Neuronal stem cell (in vitro differentiated cells): ENCODE measurements around the gene NFIX.
A peak's percentile ranks its signal among the peaks of the same experiment; 100 is the strongest.

Experiments
- DNase-seq: peaks from one replicate; pipeline ENCODE4 v3.0.0-alpha.2; 2013; ENCODE audit warnings: low spot score
- H2AFZ ChIP-seq: one replicate; pipeline ENCODE4 v1.6.1; 2013; ENCODE audit warnings: mild to moderate bottlenecking, low read length, inconsistent platforms
- H2AK5ac ChIP-seq: 2 replicates; pipeline ENCODE4 v1.6.1; 2013; ENCODE audit warnings: low read depth, mild to moderate bottlenecking, inconsistent platforms, low read length, moderate library complexity, mixed read lengths
- H2BK120ac ChIP-seq: 2 replicates; pipeline ENCODE4 v1.6.1; 2013; ENCODE audit warnings: low read depth, mild to moderate bottlenecking, inconsistent platforms, low read length, moderate library complexity, mixed read lengths
- H2BK12ac ChIP-seq: one replicate; pipeline ENCODE4 v1.6.1; 2013; ENCODE audit warnings: low read length, inconsistent platforms
- H2BK15ac ChIP-seq: 2 replicates; pipeline ENCODE4 v1.6.1; 2013; ENCODE audit warnings: mild to moderate bottlenecking, low read length, inconsistent platforms, mixed read lengths
- H2BK5ac ChIP-seq: one replicate; pipeline ENCODE4 v1.6.1; 2013; ENCODE audit warnings: inconsistent platforms, mild to moderate bottlenecking, low read length, moderate library complexity
- H3K14ac ChIP-seq: one replicate; pipeline ENCODE4 v1.6.1; 2013; ENCODE audit warnings: low read length, inconsistent platforms
- H3K18ac ChIP-seq: 2 replicates; pipeline ENCODE4 v1.6.1; 2013; ENCODE audit warnings: low read length, inconsistent platforms
- H3K23ac ChIP-seq: 2 replicates; pipeline ENCODE4 v1.6.1; 2013; ENCODE audit warnings: low read depth, mild to moderate bottlenecking, mixed read lengths, low read length, inconsistent platforms; ENCODE audit not compliant: poor library complexity
- H3K27ac ChIP-seq: replicated peaks from 3 replicates; pipeline ENCODE4 v1.5.1; 2013; ENCODE audit warnings: low read length, inconsistent platforms
- H3K27me3 ChIP-seq, 3 experiments: 2 replicates each; pipeline ENCODE4 v1.6.1; 2013; ENCODE audit warnings: low read length in 3 of 3, mild to moderate bottlenecking in 2 of 3, inconsistent platforms in 1 of 3, low read depth in 1 of 3, mixed read lengths in 1 of 3, moderate library complexity in 1 of 3; ENCODE audit not compliant: control insufficient read depth in 3 of 3, insufficient read depth in 3 of 3
- H3K36me3 ChIP-seq, 2 donors: replicated peaks in 1 of 2; 2 replicates each; pipeline ENCODE4 v1.6.1; 2013; ENCODE audit warnings: low read length in 2 of 2; ENCODE audit not compliant: control insufficient read depth in 2 of 2, insufficient read depth in 2 of 2
- H3K4ac ChIP-seq: 2 replicates; pipeline ENCODE4 v1.6.1; 2013; ENCODE audit warnings: inconsistent platforms, mild to moderate bottlenecking, low read length, moderate library complexity
- H3K4me1 ChIP-seq, 2 donors: 1 replicate in 1 of 2; 2 replicates in 1 of 2; pipeline ENCODE4 v1.6.1; 2013; ENCODE audit warnings: low read length in 2 of 2, low read depth in 1 of 2; ENCODE audit not compliant: control insufficient read depth in 2 of 2, insufficient read depth in 1 of 2
- H3K4me2 ChIP-seq: one replicate; pipeline ENCODE4 v1.6.1; 2013; ENCODE audit warnings: mild to moderate bottlenecking, low read length, inconsistent platforms; ENCODE audit not compliant: insufficient read depth, poor library complexity, severe bottlenecking
- H3K4me3 ChIP-seq, 2 donors: 2 replicates each; pipeline ENCODE4 v1.5.1; 2013; ENCODE audit warnings: low read length in 2 of 2, mild to moderate bottlenecking in 2 of 2, inconsistent platforms in 1 of 2, moderate library complexity in 1 of 2
- H3K79me1 ChIP-seq: one replicate; pipeline ENCODE4 v1.6.1; 2013; ENCODE audit warnings: low read depth, mild to moderate bottlenecking, inconsistent platforms, low read length, moderate library complexity
- H3K9ac ChIP-seq: one replicate; pipeline ENCODE4 v1.6.1; 2013; ENCODE audit warnings: mild to moderate bottlenecking, low read depth, low read length, inconsistent platforms; ENCODE audit not compliant: poor library complexity
- H3K9me3 ChIP-seq, 2 donors: replicated peaks in 1 of 2; 2 replicates each; pipeline versions ENCODE3 to v1.6.1; 2013; ENCODE audit warnings: low read length in 2 of 2, mild to moderate bottlenecking in 2 of 2, inconsistent platforms in 1 of 2, low read depth in 1 of 2, mixed read lengths in 1 of 2, moderate library complexity in 1 of 2; ENCODE audit not compliant: control insufficient read depth in 2 of 2, insufficient read depth in 1 of 2
- H4K8ac ChIP-seq: one replicate; pipeline ENCODE4 v1.6.1; 2013; ENCODE audit warnings: low read depth, mild to moderate bottlenecking, inconsistent platforms, low read length, moderate library complexity
- H4K91ac ChIP-seq: one replicate; pipeline ENCODE4 v1.6.1; 2013; ENCODE audit warnings: low read length, low read depth, mild to moderate bottlenecking, inconsistent platforms; ENCODE audit not compliant: poor library complexity
- WGBS, 2 donors: extraction: QIAGEN DNeasy Blood & Tissue Kit; methylation state at CpG; one replicate each; pipeline ENCODE4 v1.1.7; 2013; ENCODE audit warnings: missing lambda C conversion rate in 2 of 2, mixed read lengths in 1 of 2; ENCODE audit not compliant: insufficient read length in 2 of 2, insufficient replicate concordance in 1 of 2; ENCODE audit errors: extremely low coverage in 2 of 2; 5-methylcytosine and 5-hydroxymethylcytosine counted together

NFIX gene

DNA sequence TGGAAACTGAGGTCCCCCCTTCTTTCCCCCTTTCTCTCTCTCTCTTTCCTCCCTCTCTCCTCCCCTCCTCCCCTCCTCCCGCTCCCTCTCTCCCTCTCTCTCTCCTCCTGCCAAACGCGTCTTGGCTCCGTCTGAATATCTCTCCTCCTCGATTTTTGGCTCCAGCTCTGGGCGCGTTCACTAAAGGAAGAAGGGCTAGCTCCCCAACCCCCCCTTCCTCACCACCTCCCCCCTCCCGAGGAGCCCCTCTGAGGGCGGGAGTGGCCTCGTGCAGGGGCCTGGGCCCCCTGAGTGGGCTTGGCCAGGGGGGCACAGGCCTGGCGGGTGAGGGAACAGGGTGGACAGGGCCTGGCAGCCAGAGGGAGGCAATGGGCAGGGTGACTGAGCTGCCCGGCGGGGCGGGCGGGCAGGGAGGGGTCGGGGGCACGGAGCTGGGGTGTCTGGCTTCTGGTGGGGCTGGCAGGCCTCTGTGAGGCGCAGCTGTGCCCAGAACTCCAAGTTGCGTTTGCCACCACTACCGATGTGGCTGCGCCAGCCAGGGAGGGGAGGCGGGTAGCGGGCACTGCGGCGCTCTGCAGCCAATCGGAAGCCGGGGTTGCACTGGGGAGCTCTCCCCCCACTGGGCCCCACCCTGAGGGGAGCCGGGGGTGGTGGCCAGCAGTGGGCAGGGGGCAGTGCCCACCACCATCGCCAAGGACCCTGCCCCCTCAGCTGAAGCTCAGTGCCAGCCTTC, 7.1 kb downstream of the NFIX start:
- WGBS, 2 donors = no CpG with 5 or more reads among the region's 29 CpGs
- Histone ChIP-seq H3K4ac (no peak overlapping the region), H3K23ac (no peak overlapping the region), H2BK12ac (peak overlapping the region; percentile 22), H3K27me3 (peaks cover 7 to 98% (median 72%) of the 10 kb centered on the region in 3 experiments), H3K79me1 (peaks cover 3% of the 10 kb centered on the region), H3K9me3 (peaks cover 0 to 4% of the 10 kb centered on the region in 2 donors), H3K4me2 (peak overlapping the region; percentile 11), H2AK5ac (peak overlapping the region; percentile 70), H2AFZ (no peak overlapping the region), H3K18ac (peak overlapping the region; percentile 38), H4K91ac (no peak overlapping the region), H3K36me3 (no peaks in the 10 kb centered on the region), H2BK5ac (no peak overlapping the region), H3K4me1 (no peaks in the 10 kb centered on the region), H3K14ac (peak overlapping the region; percentile 56), H3K27ac (no peak overlapping the region), H3K9ac (no peak overlapping the region), H2BK15ac (no peak overlapping the region), H3K4me3 (no peak overlapping the region), H4K8ac (no peak overlapping the region), H2BK120ac (no peak overlapping the region)
- DNase-seq = no peak

DNA sequence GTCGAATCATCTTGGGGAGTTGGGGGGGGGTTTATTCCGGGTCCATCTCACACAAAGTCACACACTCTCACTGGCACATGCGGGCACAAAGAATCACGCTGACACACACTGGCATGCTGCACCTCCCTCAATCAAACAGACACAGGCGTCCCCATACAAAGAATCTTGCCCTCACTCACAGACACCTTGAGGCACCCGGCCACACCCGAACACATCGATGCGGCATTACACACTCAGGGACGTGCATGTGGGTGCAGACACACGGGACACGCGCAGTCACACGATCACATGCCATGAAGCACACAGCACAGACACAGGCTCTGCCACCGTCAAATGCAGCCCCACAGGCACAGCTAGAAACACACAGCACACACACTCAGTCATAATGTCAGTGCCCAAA, 7.8 kb downstream of the NFIX start:
- no peak overlapping the region for H2AFZ ChIP-seq
- peak overlapping the region in 1 of 2 donors; percentile 65 for H3K4me3 ChIP-seq
- no peak overlapping the region for H2BK15ac ChIP-seq
- peak overlapping the region; percentile 78 for H2BK12ac ChIP-seq
- H3K14ac ChIP-seq = peak overlapping the region; percentile 95
- no peaks in the 10 kb centered on the region for H3K36me3 ChIP-seq
- no peak overlapping the region for H3K4me2 ChIP-seq
- DNase-seq = no peak
- no peaks in the 10 kb centered on the region for H3K4me1 ChIP-seq
- no peak overlapping the region for H3K4ac ChIP-seq
- H3K27ac ChIP-seq = no peak overlapping the region
- H2BK120ac ChIP-seq = no peak overlapping the region
- H2AK5ac ChIP-seq = no peak overlapping the region
- peak overlapping the region; percentile 75 for H3K23ac ChIP-seq
- WGBS, 2 donors = no CpG with 5 or more reads among the region's 15 CpGs
- peak overlapping the region; percentile 66 for H3K9ac ChIP-seq
- H3K27me3 ChIP-seq = peaks cover 6 to 98% (median 71%) of the 10 kb centered on the region in 3 experiments
- no peak overlapping the region for H3K18ac ChIP-seq
- H3K9me3 ChIP-seq = peaks cover 0 to 4% of the 10 kb centered on the region in 2 donors
- H2BK5ac ChIP-seq = no peak overlapping the region
- H4K91ac ChIP-seq = no peak overlapping the region
- peaks cover 3% of the 10 kb centered on the region for H3K79me1 ChIP-seq
- H4K8ac ChIP-seq = no peak overlapping the region

DNA sequence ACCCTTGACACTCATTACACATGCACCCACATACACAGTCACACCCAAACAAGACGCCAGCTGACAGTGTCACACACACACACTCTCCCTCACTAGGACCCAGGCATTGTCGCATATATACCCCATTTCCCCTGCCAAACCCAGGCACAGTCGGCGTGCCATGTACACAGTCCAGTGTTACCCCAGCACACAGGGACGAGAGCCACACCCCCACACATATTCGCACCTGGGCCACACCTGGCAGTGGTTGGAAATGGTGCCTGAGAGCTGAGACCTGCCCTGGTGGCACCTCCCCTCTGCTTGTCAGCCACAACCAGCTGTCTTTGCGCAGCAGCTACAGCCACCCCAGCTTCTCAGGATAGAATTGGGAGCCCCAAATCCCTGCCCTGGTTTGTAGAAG, 9.0 kb downstream of the NFIX start:
- H3K4me3 ChIP-seq = peak overlapping the region in 1 of 2 donors; percentile 24
- no peak overlapping the region for H2BK120ac ChIP-seq
- H3K9ac ChIP-seq = peak overlapping the region; percentile 50
- H3K27me3 ChIP-seq = peaks cover 9 to 99% (median 74%) of the 10 kb centered on the region in 3 experiments
- H3K18ac ChIP-seq = peak overlapping the region; percentile 57
- H2AFZ ChIP-seq = no peak overlapping the region
- no peak overlapping the region for H4K91ac ChIP-seq
- no peaks in the 10 kb centered on the region for H3K36me3 ChIP-seq
- peaks cover 0 to 5% of the 10 kb centered on the region in 2 donors for H3K9me3 ChIP-seq
- no peaks in the 10 kb centered on the region for H3K4me1 ChIP-seq
- H3K79me1 ChIP-seq = peaks cover 3% of the 10 kb centered on the region
- no peak overlapping the region for H4K8ac ChIP-seq
- H3K27ac ChIP-seq = no peak overlapping the region
- no peak overlapping the region for H2BK12ac ChIP-seq
- no CpG with 5 or more reads among the region's 7 CpGs for WGBS, 2 donors
- no peak overlapping the region for H2BK5ac ChIP-seq
- no peak for DNase-seq
- no peak overlapping the region for H2BK15ac ChIP-seq
- H3K4me2 ChIP-seq = no peak overlapping the region
- peak overlapping the region; percentile 37 for H2AK5ac ChIP-seq
- H3K23ac ChIP-seq = no peak overlapping the region
- no peak overlapping the region for H3K4ac ChIP-seq
- H3K14ac ChIP-seq = peak overlapping the region; percentile 9

DNA sequence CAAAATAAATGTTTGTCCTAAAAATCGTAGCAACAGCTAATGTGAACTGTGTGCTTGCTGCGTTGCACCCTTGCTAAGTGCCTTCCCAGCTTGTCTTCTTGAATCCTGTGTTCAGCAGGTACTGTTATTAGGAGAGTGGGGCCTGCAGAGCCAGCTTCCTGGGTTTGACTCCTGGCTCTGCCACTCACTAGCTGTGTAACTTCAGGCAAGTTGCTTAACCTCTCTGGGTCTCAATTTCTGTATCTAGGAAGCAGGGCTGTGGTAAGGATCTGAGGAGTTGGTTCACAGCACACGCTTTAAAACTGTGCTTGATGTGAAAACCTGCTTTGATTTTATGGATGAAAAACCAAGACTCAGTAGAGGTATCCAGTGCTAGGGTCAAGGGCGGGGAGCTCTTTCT, 10.0 kb downstream of the NFIX start:
- Histone ChIP-seq H3K4me3 (no peak overlapping the region), H3K36me3 (no peaks in the 10 kb centered on the region), H3K27me3 (peaks cover 19 to 99% (median 78%) of the 10 kb centered on the region in 3 experiments), H3K9ac (no peak overlapping the region), H2AK5ac (no peak overlapping the region), H4K91ac (no peak overlapping the region), H4K8ac (no peak overlapping the region), H3K18ac (no peak overlapping the region), H3K9me3 (peaks cover 0 to 8% of the 10 kb centered on the region in 2 donors), H2AFZ (no peak overlapping the region), H3K4ac (no peak overlapping the region), H2BK5ac (no peak overlapping the region), H3K79me1 (peaks cover 3% of the 10 kb centered on the region), H3K23ac (no peak overlapping the region), H3K4me1 (no peaks in the 10 kb centered on the region), H3K14ac (no peak overlapping the region), H3K27ac (no peak overlapping the region), H2BK15ac (no peak overlapping the region), H3K4me2 (no peak overlapping the region), H2BK12ac (no peak overlapping the region), H2BK120ac (no peak overlapping the region)
- no CpG with 5 or more reads among the region's 4 CpGs for WGBS, 2 donors
- DNase-seq = no peak
